ENCODE measurements around the gene NKD2. TPM values are rescaled to one million over a fixed set of nuclear protein-coding genes. Genes with fewer than 3 reads are reported as not detected.
A peak's percentile ranks its signal among the peaks of the same experiment; 100 is the strongest.
"Not testable (repeated sequence)": the region's sequence is repeated elsewhere in the genome, so short reads cannot be mapped to it uniquely, and the experiment has no call there.

Gene NKD2
- total RNA-seq, 1 donor from 2014 or later = 3.7 TPM

- Histone ChIP-seq H3K27ac (replicated peaks) (no peak overlapping the region), H3K27me3 (ENCODE audit: low read depth) (no peaks in the 10 kb centered on the region), H3K9me3 (replicated peaks) (no peaks in the 10 kb centered on the region), H3K4me3 (no peak overlapping the region), H3K4me1 (no peaks in the 10 kb centered on the region), H3K36me3 (peaks cover 88% of the 10 kb centered on the region)
- no peak for TF ChIP-seq CTCF (IDR thresholded peaks at IDR 0.05; ENCODE audit: borderline replicate concordance)
- peak; percentile 12 for DNase-seq
- intact Hi-C loops (cut with micrococcal nuclease) = no loop called here
These were observed 51.3 kb downstream of the NKD2 start for GRCh38 chr5:1059884-1060263.

- H3K4me1 ChIP-seq = no peaks in the 10 kb centered on the region
- no peak overlapping the region for H3K4me3 ChIP-seq
- DNase-seq = peak; percentile 14
- intact Hi-C loops (cut with micrococcal nuclease) = no loop called here
- no peaks in the 10 kb centered on the region for H3K9me3 ChIP-seq (replicated peaks)
- TF ChIP-seq CTCF (IDR thresholded peaks at IDR 0.05; ENCODE audit: borderline replicate concordance) = no peak
- H3K36me3 ChIP-seq = peaks cover 88% of the 10 kb centered on the region
- H3K27ac ChIP-seq (replicated peaks) = no peak overlapping the region
- H3K27me3 ChIP-seq (ENCODE audit: low read depth) = no peaks in the 10 kb centered on the region
These were observed 52.0 kb downstream of the NKD2 start for GRCh38 chr5:1060535-1060981.

GRCh38 chr5:1061292-1061691, 52.7 kb downstream of the NKD2 start:
- H3K4me3 ChIP-seq; H3K4me1 ChIP-seq; H3K27ac ChIP-seq (replicated peaks); intact Hi-C loops (cut with micrococcal nuclease); H3K27me3 ChIP-seq (ENCODE audit: low read depth); DNase-seq; H3K9me3 ChIP-seq (replicated peaks): not testable (repeated sequence)
- peaks cover 88% of the 10 kb centered on the region for H3K36me3 ChIP-seq

GRCh38 chr5:1061916-1062315, 53.3 kb downstream of the NKD2 start:
- DNase-seq = peak; percentile 12
- no peak overlapping the region for H3K27ac ChIP-seq (replicated peaks)
- no peaks in the 10 kb centered on the region for H3K4me1 ChIP-seq
- no peaks in the 10 kb centered on the region for H3K9me3 ChIP-seq (replicated peaks)
- H3K36me3 ChIP-seq = peaks cover 87% of the 10 kb centered on the region
- no peak for TF ChIP-seq CTCF (IDR thresholded peaks at IDR 0.05; ENCODE audit: borderline replicate concordance)
- no peaks in the 10 kb centered on the region for H3K27me3 ChIP-seq (ENCODE audit: low read depth)
- intact Hi-C loops (cut with micrococcal nuclease) = no loop called here
- no peak overlapping the region for H3K4me3 ChIP-seq

- no peak for TF ChIP-seq CTCF (IDR thresholded peaks at IDR 0.05; ENCODE audit: borderline replicate concordance)
- no peak overlapping the region for H3K4me3 ChIP-seq
- intact Hi-C loops (cut with micrococcal nuclease) = no loop called here
- H3K27ac ChIP-seq (replicated peaks) = no peak overlapping the region
- DNase-seq = peak; percentile 10
- no peaks in the 10 kb centered on the region for H3K9me3 ChIP-seq (replicated peaks)
- no peaks in the 10 kb centered on the region for H3K27me3 ChIP-seq (ENCODE audit: low read depth)
- H3K36me3 ChIP-seq = peaks cover 87% of the 10 kb centered on the region
- H3K4me1 ChIP-seq = peaks cover 9% of the 10 kb centered on the region
These were observed 54.4 kb downstream of the NKD2 start for GRCh38 chr5:1062761-1063568.

GRCh38 chr5:1063661-1064382, 55.2 kb downstream of the NKD2 start:
- no peaks in the 10 kb centered on the region for H3K9me3 ChIP-seq (replicated peaks)
- peaks cover 18% of the 10 kb centered on the region for H3K4me1 ChIP-seq
- intact Hi-C loops (cut with micrococcal nuclease) = no loop called here
- peaks cover 84% of the 10 kb centered on the region for H3K36me3 ChIP-seq
- no peaks in the 10 kb centered on the region for H3K27me3 ChIP-seq (ENCODE audit: low read depth)
- peak; percentile 12 for DNase-seq
- H3K4me3 ChIP-seq = no peak overlapping the region
- no peak overlapping the region for H3K27ac ChIP-seq (replicated peaks)
- TF ChIP-seq CTCF (IDR thresholded peaks at IDR 0.05; ENCODE audit: borderline replicate concordance) = no peak

All from left ventricle myocardium inferior (tissue), 1 donor.